Fibroblast of gingiva (primary cell): ENCODE results near the gene NDUFB2.
"Not testable (repeated sequence)": the region's sequence is repeated elsewhere in the genome, so short reads cannot be mapped to it uniquely, and the experiment has no call there.

ENCODE experiments used
- DNase-seq: peaks from one replicate; pipeline ENCODE4 v3.0.0-alpha.2; 2011; ENCODE audit warnings: low read depth

Gene NDUFB2

GRCh38 chr7:140672382-140673062 is 24.0 kb upstream of the NDUFB2 start, which contains the start of gene ADCK2:
Gene ADCK2 (plus strand): TSS chr7:140672945. CDS start chr7:140673331, 386 bp downstream.
- DNase-seq: peak; percentile 28

- no peak for DNase-seq
Observed at GRCh38 chr7:140673063-140673773, 23.3 kb upstream of the NDUFB2 start.

- no peak for DNase-seq
Observed at GRCh38 chr7:140673774-140674155, 22.7 kb upstream of the NDUFB2 start.

- DNase-seq: no peak
Observed at GRCh38 chr7:140674356-140674800, 22.1 kb upstream of the NDUFB2 start.

DNA sequence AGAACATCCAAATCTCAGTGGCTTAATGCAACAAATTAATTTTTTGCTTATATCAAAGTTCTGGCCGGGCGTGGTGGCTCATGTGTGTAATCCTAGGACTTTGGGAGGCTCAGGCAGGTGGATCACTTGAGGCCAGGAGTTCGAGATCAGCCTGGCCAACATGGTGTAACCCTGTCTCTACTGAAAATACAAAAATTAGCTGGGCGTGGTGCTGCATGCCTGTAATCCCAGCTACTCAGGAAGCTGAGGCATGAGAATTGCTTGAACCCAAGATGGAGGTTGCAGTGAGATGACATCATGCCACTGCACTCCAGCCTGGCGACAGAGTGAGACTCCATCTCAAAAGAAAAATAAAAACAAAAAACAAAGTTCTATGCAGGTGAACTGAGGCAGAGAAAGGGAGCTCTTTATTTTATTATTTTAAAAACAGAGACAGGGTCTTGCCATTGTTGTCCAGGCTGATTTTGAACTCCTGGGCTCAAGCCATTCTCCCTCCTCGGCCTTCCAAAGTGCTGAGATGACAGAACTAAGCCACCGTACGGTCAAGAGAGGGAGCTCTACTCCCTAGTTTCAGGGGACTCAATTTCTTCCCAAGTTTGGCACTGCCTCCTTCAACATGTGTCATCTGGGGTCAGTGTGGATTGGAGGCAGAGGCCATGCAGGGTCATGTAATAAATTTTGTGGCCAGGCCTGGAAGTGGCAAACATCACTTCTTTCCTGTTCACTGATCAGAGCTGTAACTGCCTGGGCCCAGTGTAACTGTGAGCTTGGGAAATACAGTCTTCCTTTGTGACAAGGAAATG is 21.4 kb upstream of the NDUFB2 start:
- DNase-seq: peak; percentile 66

DNA sequence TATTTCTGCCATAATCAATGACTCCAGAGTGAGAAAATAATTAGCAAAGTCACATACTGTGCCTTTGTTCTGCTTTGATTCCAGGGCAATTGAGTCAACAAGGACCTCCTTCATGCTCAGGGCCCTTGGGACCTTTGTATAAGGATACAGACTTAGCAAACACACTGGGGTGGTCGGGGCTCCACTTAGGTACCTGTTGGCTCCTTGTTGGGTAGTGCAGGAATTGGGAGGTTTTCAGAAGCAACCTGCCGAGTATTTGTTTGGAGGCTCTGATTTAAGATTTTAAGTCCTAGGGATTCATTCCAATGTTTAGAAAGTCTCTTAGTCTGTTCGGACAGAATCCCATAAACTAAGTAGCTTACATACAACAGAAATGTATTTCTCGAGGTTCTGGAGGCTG is 20.8 kb upstream of the NDUFB2 start:
- no peak for DNase-seq

DNA sequence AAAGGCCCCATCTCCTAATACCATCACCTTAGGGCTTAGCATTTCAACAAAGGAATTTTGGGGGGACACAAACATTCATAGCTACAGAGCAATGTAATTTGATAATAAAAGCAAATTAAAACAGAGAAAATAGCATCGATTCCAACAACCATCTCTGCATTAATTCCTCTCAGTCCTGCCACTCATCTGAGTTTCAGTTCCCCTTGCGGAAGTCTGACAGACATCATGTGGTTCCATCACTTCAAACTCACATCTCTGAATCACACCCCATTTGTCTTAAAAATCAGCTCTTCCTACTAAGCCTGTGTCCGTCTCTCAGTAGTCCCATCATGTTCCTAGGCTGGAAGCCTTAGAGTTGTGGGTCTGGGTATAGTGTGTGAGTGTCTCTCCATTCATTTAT is 20.2 kb upstream of the NDUFB2 start:
- DNase-seq: no peak

DNA sequence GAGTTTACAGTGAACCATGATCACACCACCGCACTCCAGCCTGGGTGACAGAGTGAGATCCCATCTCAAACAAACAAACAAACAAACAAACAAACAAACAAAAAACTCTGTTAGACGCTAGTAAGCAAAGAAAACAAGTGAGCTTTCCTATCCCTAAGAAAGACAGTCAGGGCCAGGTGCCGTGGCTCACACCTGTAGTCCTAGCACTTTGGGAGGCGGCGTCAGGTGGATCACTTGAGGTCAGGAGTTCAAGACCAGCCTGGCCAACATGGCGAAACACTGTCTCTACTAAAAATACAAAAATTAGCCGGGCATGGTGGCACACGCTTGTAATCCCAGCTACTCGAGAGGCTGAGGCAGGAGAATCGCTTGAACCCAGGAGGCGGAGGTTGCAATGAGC is 19.6 kb upstream of the NDUFB2 start:
- DNase-seq: not testable (repeated sequence)

GRCh38 chr7:140677496-140677895 is 19.0 kb upstream of the NDUFB2 start:
- no peak for DNase-seq

- no peak for DNase-seq
Observed at GRCh38 chr7:140678081-140678815, 18.3 kb upstream of the NDUFB2 start.

DNA sequence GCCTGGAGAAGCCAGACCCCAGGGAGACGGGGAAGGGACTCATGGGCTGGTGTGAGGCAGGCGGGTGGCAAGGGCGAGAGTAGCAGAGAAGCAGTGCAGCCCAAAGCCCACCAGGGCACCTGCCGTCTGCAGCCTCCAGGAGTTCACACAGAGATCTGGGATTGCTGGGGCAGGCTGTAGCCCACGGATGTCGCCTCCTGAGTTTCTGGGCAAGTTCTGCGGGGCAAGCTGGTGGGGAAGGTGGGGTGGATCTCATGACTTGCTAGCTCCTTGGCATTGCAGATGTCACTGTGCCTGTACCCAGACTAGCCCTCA is 17.7 kb upstream of the NDUFB2 start:
- DNase-seq: no peak

- no peak for DNase-seq
Observed at GRCh38 chr7:140679186-140679585, 17.3 kb upstream of the NDUFB2 start.

DNA sequence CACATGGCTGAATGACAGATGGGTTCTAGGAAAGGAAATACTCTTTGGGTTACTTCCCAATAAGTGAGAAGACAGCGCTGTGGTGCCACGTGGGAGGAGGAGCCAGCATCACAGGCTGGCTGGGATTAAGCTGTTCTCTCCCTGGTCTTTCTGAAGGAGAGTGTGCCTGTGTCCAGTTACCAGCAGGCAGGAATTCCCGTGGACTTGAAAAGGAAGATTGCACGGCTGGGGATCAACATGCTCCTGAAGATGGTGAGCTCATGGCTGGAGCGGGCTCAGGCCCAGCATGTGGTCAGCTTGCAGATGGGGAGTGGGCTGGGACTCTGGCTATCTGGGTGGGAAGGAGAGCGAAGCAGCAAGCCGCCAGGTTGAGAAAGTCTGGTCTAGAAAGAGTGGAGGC is 15.6 kb upstream of the NDUFB2 start:
- no peak for DNase-seq

- DNase-seq: no peak
Observed at GRCh38 chr7:140681766-140682165, 14.7 kb upstream of the NDUFB2 start.

- DNase-seq: no peak
Observed at GRCh38 chr7:140683657-140684056, 12.9 kb upstream of the NDUFB2 start.

- no peak for DNase-seq
Observed at GRCh38 chr7:140684066-140684950, 12.2 kb upstream of the NDUFB2 start.

DNA sequence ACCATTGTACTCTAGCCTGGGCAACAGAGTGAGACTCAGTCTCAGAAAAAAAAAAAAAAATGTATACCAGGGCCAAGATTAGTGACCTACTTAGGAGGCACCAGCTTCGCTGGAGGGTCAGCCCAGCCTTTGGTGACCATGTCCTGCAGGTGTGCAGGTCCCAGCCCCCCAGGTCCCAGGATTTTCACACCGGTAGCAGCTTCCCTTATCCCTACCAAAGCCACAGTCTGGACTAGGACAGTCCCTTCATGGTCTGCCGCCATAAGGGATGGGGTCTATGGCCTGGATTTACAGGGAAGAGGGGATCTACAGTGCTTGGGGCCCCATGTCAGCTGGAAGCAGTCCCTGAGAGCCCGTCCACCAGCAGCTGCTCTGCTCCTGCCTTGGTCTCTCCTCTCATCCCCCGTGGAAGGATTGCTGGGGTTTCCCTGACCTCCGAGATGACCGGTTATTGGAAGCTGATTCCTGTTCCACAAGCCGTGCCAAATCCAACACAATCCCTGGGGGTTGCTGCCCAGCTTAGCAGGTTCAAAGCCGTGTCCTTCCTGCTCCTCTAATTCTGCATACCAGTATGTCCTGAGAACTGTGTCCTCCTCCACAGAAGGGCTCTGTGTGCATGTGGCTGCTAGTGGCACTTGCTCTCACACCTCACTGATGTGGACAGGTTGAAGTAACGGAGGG is 11.0 kb upstream of the NDUFB2 start:
- no peak for DNase-seq

DNA sequence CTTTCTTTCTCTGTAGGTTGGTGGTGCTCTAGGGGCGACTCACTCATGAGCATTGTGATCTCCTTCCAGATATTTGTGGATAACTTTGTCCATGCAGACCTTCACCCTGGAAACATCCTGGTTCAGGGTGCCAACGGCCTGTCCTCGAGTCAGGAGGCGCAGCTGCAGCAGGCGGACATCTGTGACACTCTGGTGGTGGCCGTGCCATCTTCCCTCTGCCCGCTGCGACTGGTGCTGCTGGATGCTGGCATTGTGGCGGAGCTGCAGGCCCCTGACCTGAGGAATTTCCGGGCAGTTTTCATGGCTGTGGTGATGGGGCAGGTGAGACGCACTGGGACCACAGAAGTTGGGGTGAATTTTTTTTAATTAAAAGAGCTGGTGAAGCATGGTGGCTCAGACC is 9.6 kb upstream of the NDUFB2 start:
- DNase-seq: no peak

- no peak for DNase-seq
Observed at GRCh38 chr7:140688341-140688740, 8.2 kb upstream of the NDUFB2 start.
